Measurements from ENCODE around the gene CDH13.

DNA sequence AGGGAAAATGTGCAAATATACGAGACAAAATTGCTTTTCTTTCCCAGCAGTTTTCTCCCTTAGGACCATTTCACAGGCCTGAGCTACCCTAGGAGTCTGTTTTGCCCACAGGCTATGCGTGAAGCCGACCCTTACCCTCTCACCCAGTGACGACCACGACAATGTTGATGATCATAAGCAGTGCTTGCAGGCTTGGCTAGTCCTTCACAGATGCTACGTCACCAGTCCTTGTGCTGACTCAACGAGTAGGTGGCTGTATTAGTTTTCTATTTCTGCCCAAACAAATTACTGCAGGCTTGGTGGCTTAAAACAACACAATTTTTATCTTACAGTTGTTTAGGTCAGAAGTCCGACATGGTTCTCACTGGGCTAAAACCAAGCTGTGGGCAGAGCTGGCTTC lies 606.4 kb downstream of the CDH13 start:
- TF ChIP-seq, protein P1, sequence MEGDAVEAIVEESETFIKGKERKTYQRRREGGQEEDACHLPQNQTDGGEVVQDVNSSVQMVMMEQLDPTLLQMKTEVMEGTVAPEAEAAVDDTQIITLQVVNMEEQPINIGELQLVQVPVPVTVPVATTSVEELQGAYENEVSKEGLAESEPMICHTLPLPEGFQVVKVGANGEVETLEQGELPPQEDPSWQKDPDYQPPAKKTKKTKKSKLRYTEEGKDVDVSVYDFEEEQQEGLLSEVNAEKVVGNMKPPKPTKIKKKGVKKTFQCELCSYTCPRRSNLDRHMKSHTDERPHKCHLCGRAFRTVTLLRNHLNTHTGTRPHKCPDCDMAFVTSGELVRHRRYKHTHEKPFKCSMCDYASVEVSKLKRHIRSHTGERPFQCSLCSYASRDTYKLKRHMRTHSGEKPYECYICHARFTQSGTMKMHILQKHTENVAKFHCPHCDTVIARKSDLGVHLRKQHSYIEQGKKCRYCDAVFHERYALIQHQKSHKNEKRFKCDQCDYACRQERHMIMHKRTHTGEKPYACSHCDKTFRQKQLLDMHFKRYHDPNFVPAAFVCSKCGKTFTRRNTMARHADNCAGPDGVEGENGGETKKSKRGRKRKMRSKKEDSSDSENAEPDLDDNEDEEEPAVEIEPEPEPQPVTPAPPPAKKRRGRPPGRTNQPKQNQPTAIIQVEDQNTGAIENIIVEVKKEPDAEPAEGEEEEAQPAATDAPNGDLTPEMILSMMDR (IDR thresholded peaks at IDR 0.05), result no peak
- TF ChIP-seq POLR2A (IDR thresholded peaks at IDR 0.05), result no peak

Measured in thyroid gland (tissue), 4 donors.